ENCODE data around the gene BMP2K. TPM values are rescaled to one million over a fixed set of nuclear protein-coding genes. Genes with fewer than 3 reads are reported as not detected.
"Not testable (repeated sequence)": the region's sequence is repeated elsewhere in the genome, so short reads cannot be mapped to it uniquely, and the experiment has no call there.

The BMP2K gene
- total RNA-seq, 1 experiment from 2014 or later = 23.7 TPM

DNA sequence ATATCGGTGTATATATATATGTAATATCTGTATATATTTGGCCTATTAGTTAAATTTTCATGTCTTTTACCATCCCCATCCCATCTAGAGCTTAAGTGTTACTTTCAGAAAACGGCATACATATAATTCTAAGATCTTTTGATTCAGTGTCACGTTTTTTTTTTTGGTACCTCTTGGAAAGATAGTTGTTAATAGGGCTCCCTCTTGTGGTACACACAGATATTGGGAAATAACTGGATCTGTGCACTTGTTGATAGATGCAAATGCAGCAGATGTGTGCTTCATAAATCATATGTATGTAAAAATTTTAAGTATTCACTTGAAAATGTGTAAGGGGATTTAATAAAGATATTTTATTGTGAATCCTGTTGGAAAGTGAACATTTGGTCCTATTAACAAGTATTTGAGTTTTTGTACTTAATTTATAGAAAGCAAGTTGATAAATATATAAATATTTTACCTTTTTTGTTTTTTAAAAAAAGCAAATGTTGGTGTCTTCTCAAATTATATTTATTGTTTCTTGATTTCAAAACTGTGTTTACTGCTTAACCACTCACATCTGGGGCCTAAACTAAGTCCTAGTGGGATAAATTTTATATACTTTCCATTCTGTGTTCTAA, 88.4 kb downstream of the BMP2K start:
- peak; percentile 59 for DNase-seq (ENCODE audit: low spot score)

GRCh38 chr4:78865451-78865850, 89.3 kb downstream of the BMP2K start:
- DNase-seq (ENCODE audit: low spot score) = no peak

- DNase-seq (ENCODE audit: low spot score) = not testable (repeated sequence)
Observed at GRCh38 chr4:78868712-78869111, 92.6 kb downstream of the BMP2K start.

DNA sequence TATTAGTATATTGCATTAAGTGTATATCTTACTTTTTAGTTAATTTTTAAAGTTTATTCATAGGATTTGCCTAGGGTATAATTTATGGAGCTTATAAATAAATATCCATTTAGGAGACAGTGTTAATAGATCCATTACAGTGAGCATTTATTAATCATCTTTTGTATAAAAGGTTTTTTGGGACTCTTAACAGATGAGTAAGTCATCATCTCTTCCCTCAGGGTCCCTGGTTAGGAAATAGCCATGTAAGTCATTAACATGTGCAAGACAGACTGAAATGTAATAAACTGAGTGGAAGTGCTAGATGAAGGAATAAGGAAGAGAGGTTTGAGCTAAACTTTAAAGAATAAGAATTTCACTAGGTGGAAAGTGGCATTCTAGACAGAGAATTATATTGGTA, 93.9 kb downstream of the BMP2K start:
- DNase-seq (ENCODE audit: low spot score) = no peak

DNA sequence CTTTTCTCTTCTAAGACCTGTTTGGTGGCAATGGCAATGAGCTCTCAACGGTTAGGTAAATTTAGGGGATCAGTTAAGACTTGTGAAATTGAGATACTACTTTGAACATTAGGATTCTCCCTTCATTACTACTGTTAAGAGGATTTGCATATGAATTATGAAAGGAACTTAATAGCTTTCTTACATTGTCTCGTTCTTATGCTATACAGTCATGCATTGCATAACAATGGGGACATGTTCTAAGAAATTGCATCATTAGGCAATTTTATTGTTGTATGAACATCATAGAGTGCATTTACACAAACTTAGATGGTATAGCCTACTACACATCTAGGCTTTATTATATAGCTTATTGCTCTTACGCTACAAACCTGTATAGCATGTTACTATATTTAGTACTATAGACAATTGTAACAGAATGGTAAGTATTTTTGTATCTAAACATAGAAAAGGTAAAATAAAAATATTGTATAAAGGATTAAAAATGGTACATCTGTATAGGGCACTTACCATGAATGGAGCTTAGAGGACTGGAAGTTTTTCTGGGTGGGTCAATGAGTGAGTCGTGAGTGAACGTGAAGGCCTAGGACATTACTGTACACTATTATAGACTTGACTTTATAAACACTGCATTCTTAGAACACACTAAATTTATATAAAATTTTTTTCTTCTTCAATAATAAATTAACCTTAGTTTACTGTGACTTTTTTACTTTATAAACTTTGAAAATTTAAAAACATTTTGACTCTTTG, 100.6 kb downstream of the BMP2K start:
- DNase-seq (ENCODE audit: low spot score) = no peak

DNA sequence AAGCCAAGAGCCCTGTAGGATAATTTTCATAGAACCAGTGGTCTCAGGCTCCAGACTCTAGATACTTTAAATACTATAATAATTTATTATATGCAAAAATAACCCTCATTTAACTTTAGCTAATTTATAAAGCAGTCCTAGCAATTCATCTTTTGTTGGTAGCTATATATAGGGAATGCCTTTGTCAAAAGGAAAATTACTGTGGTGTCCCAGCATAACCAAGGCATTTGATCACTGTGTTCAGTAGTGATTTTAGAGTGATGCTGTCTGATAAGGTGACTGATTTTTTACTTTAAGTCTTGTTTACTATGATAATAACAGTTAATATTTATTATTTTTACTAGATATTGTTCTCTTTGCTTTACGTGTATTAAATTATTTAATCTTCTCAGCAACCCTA, 101.9 kb downstream of the BMP2K start:
- DNase-seq (ENCODE audit: low spot score) = no peak

GRCh38 chr4:78880874-78881492, 104.8 kb downstream of the BMP2K start:
- no peak for DNase-seq (ENCODE audit: low spot score)

DNA sequence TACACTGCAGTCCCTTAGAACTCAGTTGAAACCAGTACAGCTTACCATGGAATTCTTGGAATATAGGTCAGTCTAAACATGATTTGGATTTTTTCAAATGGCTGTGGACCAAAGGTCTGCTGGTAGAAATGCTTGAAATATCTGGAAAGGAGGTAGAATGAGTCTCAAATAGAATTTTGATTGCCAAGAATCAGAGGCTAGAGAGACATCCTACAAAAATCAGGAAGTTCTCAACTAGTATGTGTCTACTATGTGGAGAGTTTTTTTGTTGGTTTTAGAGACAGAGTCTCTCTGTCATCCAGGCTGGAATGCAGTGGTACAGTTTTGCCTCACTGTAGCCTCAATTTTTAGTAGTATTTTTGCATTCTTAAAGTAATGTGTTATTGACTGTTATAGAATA, 109.4 kb downstream of the BMP2K start:
- DNase-seq (ENCODE audit: low spot score) = no peak

DNA sequence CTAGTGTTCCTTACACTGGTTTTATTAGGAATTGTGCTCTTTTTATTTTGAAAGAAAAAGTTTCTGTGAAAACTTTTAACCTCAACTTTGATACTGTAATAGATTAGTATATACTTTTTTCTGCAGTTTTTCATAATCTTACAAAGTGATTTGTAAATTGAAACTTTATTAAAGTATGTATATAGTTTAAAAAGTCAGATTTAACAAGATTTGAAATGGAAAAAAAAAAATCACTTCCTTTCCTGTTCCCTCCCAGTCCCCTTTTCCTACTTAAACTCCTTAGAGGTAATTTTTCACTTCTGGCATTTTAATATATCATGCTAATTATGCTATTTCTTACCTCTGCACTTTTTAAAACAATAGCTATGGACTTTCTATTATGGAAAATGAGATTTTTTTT, 113.8 kb downstream of the BMP2K start:
- no peak for DNase-seq (ENCODE audit: low spot score)

DNA sequence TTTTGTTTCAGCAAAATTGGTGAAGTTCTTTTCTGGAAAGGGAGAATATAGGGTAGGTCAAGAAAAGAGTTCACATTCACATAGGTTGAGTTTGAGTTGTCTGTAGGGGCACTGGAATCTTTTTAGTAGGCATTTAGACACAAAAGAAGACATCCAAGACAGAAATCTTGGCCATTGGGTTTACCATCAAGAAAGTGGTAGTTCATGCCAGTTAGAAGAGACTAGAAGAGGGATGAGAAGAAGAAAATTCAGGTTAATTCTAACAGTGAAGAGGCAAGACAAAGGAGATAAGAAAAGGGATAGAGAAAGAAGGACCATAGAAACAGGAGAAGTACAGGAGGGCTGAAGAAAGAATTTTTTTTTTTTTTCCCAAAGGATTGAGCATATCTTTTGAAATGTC, 123.2 kb downstream of the BMP2K start:
- no peak for DNase-seq (ENCODE audit: low spot score)

DNA sequence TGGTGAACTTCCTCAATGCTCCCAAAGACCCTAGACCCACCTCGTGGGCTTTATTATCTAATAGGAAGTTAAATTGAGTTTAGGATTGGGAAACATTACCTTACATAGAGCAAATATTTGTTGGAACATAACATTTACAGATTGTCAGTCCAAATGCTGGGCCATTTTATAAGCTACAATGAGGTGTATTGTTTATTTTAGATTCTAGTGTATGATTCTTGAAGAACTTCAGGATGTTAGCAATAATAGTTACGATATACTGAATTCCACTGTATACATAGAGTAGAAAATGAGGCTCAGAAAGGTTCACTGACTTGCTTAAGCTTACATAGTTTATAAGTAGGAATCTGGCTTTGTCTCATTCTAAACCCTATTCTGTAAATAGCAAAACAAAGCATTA, 125.7 kb downstream of the BMP2K start:
- no peak for DNase-seq (ENCODE audit: low spot score)

DNA sequence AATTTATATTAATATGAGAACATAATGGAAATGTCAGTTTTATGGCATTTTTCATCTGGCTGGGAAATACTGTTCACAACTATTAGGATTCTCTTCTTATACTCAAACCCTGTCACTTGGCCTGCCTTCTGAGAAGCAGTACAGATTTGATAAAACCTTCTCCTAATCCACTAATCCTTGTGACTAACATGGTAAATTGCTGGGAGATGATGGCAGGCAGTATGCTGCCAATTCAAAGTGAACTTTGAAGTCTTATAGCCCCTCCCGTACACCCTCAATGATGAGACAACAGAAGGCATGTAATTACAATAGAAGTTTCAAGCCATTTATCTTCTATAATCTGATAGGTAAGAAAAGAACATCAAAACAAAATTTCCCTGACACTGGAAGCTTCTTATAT, 126.1 kb downstream of the BMP2K start:
- DNase-seq (ENCODE audit: low spot score) = no peak

DNA sequence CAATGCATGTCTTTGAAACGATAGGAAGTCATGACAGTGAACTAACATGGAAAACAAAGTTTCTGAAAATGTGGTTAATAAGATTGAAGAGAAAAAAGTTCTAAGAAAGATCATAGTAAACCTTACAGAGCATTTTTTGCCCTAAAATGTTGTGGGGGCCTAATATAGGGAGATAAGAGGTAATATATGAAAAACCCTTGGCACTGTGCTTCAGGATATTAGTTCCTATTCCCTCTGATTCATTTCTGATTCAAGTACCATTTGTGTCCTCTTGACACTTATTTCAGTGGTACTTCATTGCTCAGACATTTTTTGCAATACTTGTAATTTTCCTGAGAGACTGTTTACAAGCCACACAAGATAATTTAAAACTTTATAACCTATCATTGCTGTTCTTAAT, 128.0 kb downstream of the BMP2K start:
- DNase-seq (ENCODE audit: low spot score) = no peak

- DNase-seq (ENCODE audit: low spot score) = no peak
Observed at GRCh38 chr4:78907638-78908037, 131.5 kb downstream of the BMP2K start.

- not testable (repeated sequence) for DNase-seq (ENCODE audit: low spot score)
Observed at GRCh38 chr4:78908974-78909373, 132.8 kb downstream of the BMP2K start.

GRCh38 chr4:78910612-78911011, 134.5 kb downstream of the BMP2K start:
- DNase-seq (ENCODE audit: low spot score) = no peak

- peak; percentile 8 for DNase-seq (ENCODE audit: low spot score)
Observed at GRCh38 chr4:78922207-78922606, 146.1 kb downstream of the BMP2K start.

DNA sequence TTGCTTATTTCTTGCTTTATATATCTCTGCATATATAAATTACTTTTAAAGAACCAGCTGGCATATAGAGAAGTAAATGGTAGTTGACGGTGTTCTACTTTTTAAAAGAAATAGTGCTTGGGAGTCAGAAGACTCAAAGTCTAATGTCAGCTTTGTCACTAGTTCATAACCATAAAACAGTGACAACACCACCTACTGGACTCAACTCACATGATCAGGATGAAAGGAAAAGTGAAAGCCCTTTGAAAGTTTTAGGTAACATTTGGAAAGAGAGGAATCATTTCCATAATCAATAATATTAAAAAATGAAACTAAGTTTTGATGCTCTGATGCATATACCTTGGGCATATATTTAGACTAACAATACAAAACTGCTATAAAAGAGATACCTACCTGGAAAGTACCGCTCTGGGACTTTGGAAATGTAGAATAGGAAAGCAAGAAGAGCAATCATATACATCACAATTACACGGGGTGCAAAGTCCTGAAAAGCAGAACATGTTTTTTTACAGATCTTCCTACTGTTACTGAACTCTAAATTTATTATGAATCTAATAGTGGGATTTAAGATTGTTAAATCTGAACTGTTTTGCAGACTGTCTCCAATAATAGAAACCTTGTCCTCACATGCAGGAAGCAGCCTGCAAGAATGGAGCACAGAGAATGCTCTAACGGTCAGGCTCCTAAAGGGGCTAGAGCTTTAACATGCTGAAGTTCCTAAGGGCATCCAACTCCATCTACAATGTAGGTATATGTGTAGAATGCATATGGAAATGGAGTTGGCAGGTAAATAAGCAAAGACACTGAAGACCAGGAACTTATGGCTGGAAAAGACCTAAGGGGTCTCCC, 147.5 kb downstream of the BMP2K start:
- DNase-seq (ENCODE audit: low spot score) = peak; percentile 5

GRCh38 chr4:78926826-78927225, 150.7 kb downstream of the BMP2K start:
- no peak for DNase-seq (ENCODE audit: low spot score)

- DNase-seq (ENCODE audit: low spot score) = no peak
Observed at GRCh38 chr4:78928835-78929234, 152.7 kb downstream of the BMP2K start.

DNA sequence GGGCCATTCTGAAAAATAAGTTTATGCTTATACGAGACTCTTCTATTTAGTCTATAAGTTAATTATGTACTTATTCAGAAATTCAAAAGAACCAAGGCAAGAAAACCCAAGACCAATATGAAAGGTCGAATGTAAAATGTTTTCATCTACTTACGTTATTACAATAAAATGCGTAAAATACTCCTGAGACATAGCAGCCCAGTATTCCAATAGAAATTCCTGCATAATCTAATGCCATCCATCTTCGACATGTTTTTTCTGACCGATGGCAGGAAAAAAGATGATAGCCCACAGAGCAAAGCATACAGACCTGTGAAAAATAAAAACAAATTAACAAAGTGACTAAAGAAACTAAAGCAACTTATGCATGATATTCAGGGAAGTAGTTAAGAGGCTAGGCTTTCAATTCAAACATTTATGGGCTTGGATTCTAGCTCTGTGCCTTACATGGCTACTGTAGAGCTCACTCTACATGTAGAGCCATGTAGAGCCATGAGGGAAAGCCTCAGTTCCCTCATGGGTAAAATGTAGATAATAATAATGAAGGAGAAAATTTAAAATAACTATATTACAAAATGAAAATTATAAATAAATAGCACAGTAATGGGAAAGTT, 154.0 kb downstream of the BMP2K start:
- DNase-seq (ENCODE audit: low spot score) = no peak

GRCh38 chr4:78936989-78937388, 160.8 kb downstream of the BMP2K start:
- no peak for DNase-seq (ENCODE audit: low spot score)
